Inferior parietal cortex (tissue), 1 donor: ENCODE data around the gene PTPRN2.
"Not testable (repeated sequence)": the region's sequence is repeated elsewhere in the genome, so short reads cannot be mapped to it uniquely, and the experiment has no call there.

Experiments
- DNase-seq: peaks from one replicate; pipeline ENCODE4 v3.0.0-alpha.2; 2016; ENCODE audit errors: extremely low spot score

The PTPRN2 gene

GRCh38 chr7:157932498-157933218 lies 655.0 kb downstream of the PTPRN2 start:
- no peak for DNase-seq

GRCh38 chr7:157930926-157931466 lies 656.6 kb downstream of the PTPRN2 start:
- no peak for DNase-seq

GRCh38 chr7:157930441-157930840 lies 657.2 kb downstream of the PTPRN2 start:
- DNase-seq: no peak

- DNase-seq: no peak
These were observed 658.0 kb downstream of the PTPRN2 start for GRCh38 chr7:157929671-157930070.

- DNase-seq: no peak
These were observed 658.7 kb downstream of the PTPRN2 start for GRCh38 chr7:157928808-157929425.

GRCh38 chr7:157928171-157928794 lies 659.3 kb downstream of the PTPRN2 start:
- no peak for DNase-seq

- no peak for DNase-seq
These were observed 660.2 kb downstream of the PTPRN2 start for GRCh38 chr7:157927313-157927925.

- no peak for DNase-seq
These were observed 661.0 kb downstream of the PTPRN2 start for GRCh38 chr7:157926521-157927150.

GRCh38 chr7:157926107-157926506 lies 661.5 kb downstream of the PTPRN2 start:
- no peak for DNase-seq

GRCh38 chr7:157925383-157925875 lies 662.2 kb downstream of the PTPRN2 start:
- DNase-seq: no peak

- no peak for DNase-seq
These were observed 663.6 kb downstream of the PTPRN2 start for GRCh38 chr7:157923903-157924630.

- no peak for DNase-seq
These were observed 665.0 kb downstream of the PTPRN2 start for GRCh38 chr7:157922576-157922975.

GRCh38 chr7:157918326-157919080 lies 669.1 kb downstream of the PTPRN2 start:
- no peak for DNase-seq

- DNase-seq: no peak
These were observed 670.5 kb downstream of the PTPRN2 start for GRCh38 chr7:157916946-157917640.

GRCh38 chr7:157910446-157910845 lies 677.2 kb downstream of the PTPRN2 start:
- no peak for DNase-seq

- DNase-seq: not testable (repeated sequence)
These were observed 677.6 kb downstream of the PTPRN2 start for GRCh38 chr7:157910045-157910444.

GRCh38 chr7:157909370-157909769 lies 678.3 kb downstream of the PTPRN2 start:
- DNase-seq: no peak

- DNase-seq: no peak
These were observed 679.4 kb downstream of the PTPRN2 start for GRCh38 chr7:157908006-157908782.

- no peak for DNase-seq
These were observed 680.5 kb downstream of the PTPRN2 start for GRCh38 chr7:157907091-157907490.
